Measurements from ENCODE around the gene CTCF.
A peak's percentile ranks its signal among the peaks of the same experiment; 100 is the strongest.
"Not testable (repeated sequence)": the region's sequence is repeated elsewhere in the genome, so short reads cannot be mapped to it uniquely, and the experiment has no call there.

The CTCF gene

GRCh38 chr16:67562526-67562917 is at the start of gene CTCF:
TSS of gene CTCF (plus strand) at chr16:67562526. CDS start at chr16:67610833, 48,307 bp downstream.
- peak; percentile 83 for DNase-seq

GRCh38 chr16:67513892-67514291 is 48.4 kb upstream of the CTCF start:
- not testable (repeated sequence) for DNase-seq

- peak; percentile 78 for DNase-seq
Observed at GRCh38 chr16:67514382-67514828, 47.9 kb upstream of the CTCF start.

- DNase-seq, result no peak
Observed at GRCh38 chr16:67516296-67517154, 45.8 kb upstream of the CTCF start.

GRCh38 chr16:67517155-67517445 is 45.2 kb upstream of the CTCF start:
- DNase-seq, result no peak

- DNase-seq, result no peak
Observed at GRCh38 chr16:67517661-67518423, 44.5 kb upstream of the CTCF start.

GRCh38 chr16:67518676-67519075 is 43.6 kb upstream of the CTCF start:
- DNase-seq, result no peak

- DNase-seq, result no peak
Observed at GRCh38 chr16:67519242-67519641, 43.1 kb upstream of the CTCF start.

GRCh38 chr16:67521095-67521804 is 41.1 kb upstream of the CTCF start:
- DNase-seq, result peak; percentile 98

- no peak for DNase-seq
Observed at GRCh38 chr16:67525176-67525860, 37.0 kb upstream of the CTCF start.

- no peak for DNase-seq
Observed at GRCh38 chr16:67526149-67526791, 36.1 kb upstream of the CTCF start.

GRCh38 chr16:67528222-67528869 is 34.0 kb upstream of the CTCF start, which contains the start of gene RIPOR1:
TSS of gene RIPOR1 (plus strand) at chr16:67528829. CDS start at chr16:67538447, 9,618 bp downstream.
- peak; percentile 55 for DNase-seq

- DNase-seq, result peak; percentile 33
Observed at GRCh38 chr16:67528870-67529581, 33.3 kb upstream of the CTCF start.

- DNase-seq, result no peak
Observed at GRCh38 chr16:67529582-67530012, 32.7 kb upstream of the CTCF start.

GRCh38 chr16:67530013-67530939 is 32.0 kb upstream of the CTCF start:
- DNase-seq, result peak; percentile 28

- no peak for DNase-seq
Observed at GRCh38 chr16:67531247-67531646, 31.1 kb upstream of the CTCF start.

- no peak for DNase-seq
Observed at GRCh38 chr16:67533024-67533560, 29.2 kb upstream of the CTCF start.

GRCh38 chr16:67533987-67534386 is 28.3 kb upstream of the CTCF start:
- not testable (repeated sequence) for DNase-seq

GRCh38 chr16:67534431-67534830 is 27.9 kb upstream of the CTCF start:
- no peak for DNase-seq

Measured in stimulated activated CD4-positive, alpha-beta T cell treated with anti-CD3 and anti-CD28 coated beads, Interleukin-4, amount 100 ng/mL, for 1 hour (primary cell).